CD4-positive, alpha-beta T cell treated with Interleukin-4 for 4 hours (primary cell): ENCODE results near the gene RAB17.

ENCODE experiments used
- DNase-seq: peaks from one replicate; pipeline ENCODE4 v3.0.0-alpha.2; 2020

Gene RAB17, protein sequence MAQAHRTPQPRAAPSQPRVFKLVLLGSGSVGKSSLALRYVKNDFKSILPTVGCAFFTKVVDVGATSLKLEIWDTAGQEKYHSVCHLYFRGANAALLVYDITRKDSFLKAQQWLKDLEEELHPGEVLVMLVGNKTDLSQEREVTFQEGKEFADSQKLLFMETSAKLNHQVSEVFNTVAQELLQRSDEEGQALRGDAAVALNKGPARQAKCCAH

DNA sequence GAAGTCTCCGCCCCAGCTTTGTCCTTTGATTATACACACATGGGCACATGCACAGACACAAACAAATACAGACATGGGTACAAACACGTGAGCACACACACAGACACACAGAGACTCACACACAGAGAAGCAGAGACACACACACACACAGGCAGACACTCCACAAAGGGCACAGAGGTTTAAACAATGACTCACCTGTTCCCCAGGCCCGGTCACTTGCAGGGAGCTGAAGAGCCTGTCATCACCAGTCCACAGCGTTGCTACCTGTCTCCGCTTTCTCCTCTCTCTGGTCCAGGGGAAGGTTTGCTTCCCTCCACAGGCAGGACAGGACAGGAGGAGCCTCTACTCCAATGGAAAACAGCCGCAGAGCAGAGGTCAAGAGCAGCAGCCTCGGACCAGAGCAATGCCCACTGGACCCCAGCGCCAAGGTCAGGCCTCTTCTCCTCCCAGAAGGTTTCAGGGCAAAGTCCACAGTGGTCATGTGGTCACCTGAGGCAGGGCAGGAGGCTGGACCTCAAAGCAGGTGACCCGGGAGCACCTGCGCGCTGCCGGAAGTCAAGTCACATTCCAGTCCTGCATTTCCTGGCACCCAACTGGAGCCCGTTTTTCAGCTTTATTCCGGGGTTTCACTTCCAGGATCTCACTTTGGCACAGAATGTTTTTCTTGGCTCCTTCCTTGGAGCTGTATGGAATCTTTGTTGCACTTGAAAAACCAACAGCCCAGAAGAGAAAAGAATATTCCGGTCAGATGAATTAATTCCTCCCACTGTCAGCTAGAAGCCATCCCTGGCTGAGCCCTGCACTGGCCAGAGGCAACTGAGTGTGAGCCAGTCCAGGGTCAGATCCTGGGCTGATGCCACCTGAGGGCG is at the start of gene RAB17:
Gene RAB17 (minus strand): TSS at position 463 of the 869 bp plus-strand sequence. CDS start 4,580 bp downstream, outside the sequence.
- no peak for DNase-seq

GRCh38 chr2:237639836-237640220 is 49.3 kb upstream of the RAB17 start:
- no peak for DNase-seq

DNA sequence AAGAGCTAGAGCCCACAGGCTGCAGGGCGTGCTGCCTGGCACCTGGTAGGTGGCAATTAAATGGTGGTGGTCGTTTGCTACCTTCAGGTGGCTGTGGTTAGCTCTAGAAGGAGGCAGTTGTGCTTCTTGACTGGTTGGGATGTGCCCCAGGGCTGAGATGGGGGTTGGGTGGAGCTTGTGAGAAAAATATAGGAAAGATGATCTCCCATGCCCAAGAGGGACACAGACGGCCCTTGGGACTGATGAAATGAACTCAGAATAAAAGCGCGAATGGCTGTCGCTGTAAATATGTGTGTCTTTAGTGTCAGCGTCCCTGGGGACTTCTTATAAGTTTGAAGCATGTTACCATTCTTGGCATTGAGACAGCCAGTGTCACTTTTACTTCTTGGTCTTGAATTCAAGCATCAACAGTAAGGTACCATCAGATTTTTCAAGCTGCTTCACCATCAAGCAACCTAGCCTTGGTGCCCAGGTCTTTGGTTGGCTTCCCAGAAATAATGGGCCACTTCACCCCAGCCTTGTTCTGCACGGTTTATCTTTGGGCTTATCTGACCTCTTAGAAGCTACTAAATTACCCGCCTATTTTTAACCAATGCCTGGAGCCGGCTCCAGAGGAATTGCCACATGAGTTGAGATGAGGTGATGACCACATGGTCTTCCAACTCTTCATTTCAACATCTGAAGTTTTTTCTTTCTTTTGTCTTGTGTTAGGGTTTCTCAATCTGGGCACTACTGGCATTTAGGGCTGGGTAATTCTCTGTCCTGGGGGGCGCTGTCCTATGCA is 48.7 kb upstream of the RAB17 start:
- DNase-seq = no peak

- no peak for DNase-seq
Observed at GRCh38 chr2:237638176-237638575, 47.6 kb upstream of the RAB17 start.

DNA sequence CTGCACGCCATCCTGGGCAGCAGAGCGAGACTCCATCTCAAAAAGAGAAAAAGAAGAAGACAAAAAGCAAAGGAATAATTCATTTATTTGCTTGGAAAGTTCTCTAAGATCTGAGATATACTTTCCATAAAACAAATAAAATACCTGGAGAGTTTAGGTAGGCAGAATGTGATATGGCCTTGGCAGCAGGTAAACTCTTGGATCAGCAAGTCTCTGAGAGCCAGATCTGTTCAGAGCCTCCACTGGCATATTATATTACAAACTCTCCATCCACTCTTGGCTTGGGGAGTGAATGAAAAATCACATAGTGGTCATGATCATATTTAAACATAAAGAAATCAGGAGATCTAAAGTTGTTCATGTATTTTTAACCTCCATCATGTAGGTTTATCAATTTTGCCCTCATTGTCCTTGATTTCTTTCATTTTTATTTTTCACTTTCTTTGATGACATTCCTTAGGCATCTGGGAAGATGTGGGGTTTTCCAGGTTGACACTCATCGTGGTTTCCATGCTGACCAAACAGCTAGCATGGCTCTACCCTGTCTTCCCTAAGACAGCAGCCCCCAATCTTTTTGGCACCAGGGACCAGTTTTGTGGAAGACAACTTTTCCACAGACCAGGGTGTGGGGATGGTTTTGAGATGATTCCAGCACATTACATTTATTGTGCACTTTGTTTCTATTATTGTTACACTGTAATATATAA is 47.0 kb upstream of the RAB17 start:
- no peak for DNase-seq

DNA sequence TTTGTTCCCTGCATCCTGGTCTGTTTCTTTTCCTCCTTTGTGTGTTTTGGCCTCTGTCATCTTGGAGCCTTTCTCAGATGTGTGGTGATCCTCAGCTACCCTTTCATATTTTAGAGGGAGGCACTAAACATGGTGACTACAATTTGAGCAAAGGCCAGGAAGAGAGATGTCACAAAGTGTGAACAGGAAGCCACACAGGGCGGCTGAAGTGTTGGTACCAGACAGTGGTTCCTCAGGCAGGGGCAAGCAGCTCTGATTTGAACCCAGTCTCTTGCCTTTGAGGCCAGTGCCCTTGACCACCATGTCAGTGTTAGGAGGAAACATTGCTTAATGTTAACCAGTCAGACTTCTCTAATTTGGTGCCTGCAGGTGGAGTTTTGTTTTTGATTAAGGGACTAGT is 46.0 kb upstream of the RAB17 start:
- DNase-seq = no peak

GRCh38 chr2:237633061-237633561 is 42.6 kb upstream of the RAB17 start:
- DNase-seq = no peak

DNA sequence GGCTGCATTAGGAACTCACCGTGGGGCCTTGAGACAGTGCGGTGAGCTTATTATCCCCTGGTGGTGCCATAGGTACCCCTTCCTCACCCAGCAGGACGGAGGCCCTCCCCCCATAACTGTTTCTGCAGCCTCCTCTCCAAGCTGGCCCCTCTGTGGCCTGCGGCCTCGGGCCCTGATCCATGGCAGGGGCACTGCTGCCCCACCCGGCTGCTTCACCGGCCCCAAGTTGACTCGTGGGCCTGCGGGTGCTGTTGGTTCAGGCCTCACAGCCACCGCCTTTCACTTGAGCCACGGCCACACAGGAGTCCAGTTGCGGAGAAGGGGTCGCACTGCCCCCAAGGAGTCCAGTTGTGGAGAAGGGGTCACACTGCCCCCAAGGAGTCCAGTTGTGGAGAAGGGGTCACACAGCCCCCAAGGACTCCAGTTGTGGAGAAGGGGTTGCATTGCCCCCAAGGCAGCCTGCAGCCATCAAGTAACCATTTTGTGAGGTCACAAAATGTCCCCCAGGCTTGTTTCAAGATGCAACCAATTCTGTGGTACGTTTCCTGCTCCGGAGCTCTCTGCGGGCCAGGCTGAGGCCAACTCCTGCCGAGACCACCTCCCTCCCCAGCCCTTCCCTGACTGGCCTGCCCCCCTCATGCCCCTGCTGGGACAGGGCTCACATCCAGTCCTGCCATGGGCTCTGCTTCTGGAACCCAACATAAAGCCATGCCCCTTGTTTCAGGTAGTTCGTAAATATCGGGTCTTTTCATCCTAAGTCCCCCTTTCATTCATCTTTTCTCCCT is 41.5 kb upstream of the RAB17 start:
- DNase-seq = no peak

DNA sequence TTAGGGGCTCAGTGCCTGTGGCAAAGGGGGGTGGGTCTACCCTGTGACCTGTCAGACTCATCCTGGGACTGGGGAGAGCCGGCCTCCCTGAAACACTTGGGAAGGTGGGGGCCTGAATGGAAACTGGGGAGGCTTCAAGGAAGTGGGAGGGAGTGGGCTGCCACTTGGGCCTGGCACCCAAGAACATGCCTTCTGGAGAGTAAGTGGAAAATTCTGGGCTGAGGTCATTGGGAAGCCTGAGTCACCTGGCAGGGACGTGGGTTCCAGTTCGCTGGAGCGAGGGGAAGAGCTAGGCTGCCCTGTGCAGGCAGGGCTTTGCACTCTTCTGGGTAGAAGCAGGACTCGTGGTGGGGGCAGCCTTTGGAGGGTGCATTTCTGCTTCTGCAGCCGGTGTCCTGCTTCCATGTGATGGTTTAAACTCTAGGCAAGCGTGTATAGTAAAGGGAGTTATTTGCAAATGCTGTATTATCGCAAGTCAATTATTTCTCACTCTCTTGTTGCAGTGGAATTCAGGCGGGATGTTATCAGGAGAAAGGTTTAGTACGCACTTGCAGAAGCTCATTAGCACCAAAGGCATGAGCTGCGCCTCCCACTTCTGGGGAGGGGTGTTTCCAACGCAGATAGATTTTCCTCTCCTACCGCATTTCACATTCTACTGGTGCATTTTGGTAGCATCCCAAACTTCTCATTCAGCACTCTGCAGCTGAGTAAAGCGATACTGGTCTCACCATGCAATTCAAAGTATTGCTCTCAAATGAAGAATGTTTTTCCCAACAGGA is 40.7 kb upstream of the RAB17 start:
- DNase-seq = no peak

DNA sequence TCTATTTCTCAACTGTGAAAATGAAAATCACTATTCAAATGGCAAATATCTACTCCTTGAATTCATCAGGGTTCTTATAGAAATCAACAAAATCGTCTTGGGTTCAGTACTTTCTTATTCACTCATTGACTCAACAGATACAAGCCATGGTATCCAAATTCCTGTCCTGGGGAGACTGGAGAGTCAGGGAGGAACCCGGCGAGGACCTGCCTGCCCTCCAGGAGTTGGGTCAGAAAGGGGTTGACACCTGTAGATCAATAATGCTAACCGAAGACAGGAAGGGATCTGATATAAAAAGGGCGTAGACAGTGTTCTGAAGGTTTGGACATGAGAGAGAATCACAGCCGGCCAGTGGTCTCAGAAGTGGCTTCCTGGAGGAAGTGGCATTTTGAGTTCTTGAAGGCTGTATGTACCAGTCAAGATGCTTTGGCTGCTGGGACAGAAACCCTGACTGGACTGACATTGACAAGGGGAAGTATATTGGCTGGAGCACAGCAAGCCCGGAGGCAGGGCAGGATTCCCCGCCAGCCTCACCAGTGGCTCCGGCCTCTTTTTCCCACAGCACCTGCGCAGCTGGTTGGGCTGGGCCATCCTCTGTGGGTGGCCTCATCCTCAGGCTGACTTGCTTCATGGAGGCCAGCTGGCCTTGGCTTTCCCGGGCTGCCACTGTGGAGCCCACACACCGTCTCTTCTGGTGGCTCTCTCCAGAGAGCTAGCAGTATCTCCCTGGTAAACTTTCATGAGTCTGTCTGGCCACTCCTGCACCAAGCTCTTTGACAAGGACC is 39.9 kb upstream of the RAB17 start:
- DNase-seq = no peak

GRCh38 chr2:237629739-237630138 is 39.2 kb upstream of the RAB17 start:
- DNase-seq = no peak

- DNase-seq = no peak
Observed at GRCh38 chr2:237629188-237629534, 38.6 kb upstream of the RAB17 start.

DNA sequence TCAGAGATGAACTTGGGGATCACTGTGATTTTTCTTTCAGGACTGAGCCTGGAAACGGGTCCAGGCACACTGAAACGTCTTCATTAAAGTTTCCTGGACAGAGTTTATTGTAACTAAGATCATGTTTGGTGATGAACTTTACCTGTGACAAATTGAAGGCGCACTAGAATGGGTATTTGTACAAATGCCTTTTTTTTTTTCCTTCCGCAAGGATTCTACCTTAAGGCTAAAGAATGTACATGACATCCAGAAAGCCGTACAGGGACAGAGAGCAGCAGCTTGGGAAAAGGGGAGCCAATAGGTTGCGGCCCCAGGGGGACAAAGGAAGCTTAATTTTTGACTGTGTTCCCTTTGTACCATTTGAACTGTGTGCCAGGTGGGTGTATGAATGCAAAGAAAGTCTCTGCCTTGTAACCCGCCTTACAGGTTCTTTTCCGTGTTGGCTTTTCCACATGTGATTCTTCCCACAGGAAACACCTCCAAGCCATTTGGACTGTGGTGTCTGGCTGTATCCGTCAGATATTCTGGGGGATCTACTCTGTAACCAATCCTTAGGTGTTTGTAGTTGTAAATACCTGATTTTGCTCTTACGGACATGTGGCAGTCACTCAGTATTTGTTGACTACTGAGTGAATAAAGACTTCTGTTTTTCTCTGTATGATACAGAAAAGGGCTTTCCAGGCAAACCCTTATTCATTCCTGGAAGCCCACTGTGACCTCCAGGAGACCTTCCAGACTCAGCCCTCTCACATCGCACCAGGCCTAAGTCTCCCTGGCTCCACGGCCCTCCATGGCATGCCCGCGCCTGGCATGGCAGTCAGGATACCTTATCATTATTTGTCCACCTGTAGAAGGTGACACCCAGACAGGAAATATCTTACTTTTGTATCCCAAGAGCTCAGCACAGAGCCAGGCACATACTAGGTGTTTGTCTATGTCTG is 38.0 kb upstream of the RAB17 start:
- no peak for DNase-seq

DNA sequence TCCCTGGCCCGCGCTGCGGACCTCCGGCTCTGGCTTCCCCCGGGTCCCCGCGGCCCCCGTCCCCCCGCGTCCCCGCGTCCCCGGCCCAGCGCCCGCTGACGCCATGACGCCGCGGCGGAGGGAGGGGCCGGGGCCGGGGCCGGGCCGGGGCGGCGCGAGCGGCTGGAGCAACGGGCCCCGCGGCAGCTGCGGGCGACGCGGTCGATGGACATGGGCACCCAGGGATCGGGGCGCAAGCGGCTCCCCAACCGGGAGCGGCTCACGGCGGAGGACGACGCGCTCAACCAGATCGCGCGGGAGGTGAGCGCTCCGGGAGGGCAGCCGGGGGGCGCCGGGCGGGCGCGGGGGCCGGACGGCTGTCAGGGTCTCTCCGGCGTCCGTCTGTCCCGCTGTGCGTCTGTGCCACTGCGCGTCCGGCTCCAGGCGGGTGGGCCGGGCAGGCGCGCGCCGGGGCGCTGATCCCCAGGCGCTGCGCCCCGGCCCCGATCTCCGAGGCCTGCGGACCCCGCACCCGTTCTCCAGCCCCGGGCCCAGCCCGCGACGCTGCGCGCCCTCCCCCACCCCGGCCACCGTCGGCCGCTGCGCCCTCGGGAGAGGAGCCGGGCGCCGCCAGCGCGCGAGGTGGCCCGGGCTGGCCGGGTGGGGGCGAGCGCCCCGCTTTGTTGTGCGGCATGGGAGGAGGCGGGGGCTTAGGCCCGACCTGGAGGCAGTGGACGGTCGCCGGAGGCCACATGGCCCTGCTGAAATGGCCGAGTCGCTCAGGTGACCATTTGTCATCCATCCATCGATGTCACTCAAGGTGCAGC is 37.1 kb upstream of the RAB17 start, which contains the start of gene LRRFIP1:
Gene LRRFIP1 (plus strand): TSS at position 147 of the 806 bp plus-strand sequence. CDS start 58 bp downstream, at position 205.
- DNase-seq = no peak

GRCh38 chr2:237626813-237627440 is 36.4 kb upstream of the RAB17 start:
- no peak for DNase-seq

- no peak for DNase-seq
Observed at GRCh38 chr2:237625777-237626176, 35.2 kb upstream of the RAB17 start.

DNA sequence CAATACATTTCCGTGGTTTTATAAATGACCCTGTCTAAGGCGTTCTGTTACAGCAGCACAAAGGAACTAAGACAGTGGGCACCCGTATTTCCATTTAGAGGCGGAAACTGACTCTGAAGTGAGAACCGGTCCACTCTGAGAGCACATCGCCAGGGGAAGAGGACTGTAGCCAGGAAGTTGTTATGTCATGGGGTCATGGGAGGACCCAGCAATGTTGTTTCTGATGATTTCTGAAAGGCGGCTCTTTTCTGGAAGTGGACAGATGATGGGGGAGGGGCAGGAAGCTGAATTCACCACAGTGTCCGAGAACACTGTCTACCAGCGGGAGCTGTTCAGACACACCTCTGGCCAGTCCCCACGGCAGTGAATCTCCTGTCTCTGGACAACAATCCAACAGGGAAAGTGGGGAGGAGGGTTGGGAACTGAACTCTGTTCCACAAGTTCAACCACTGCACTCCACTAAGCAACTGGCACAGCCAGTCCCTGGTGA is 34.7 kb upstream of the RAB17 start:
- DNase-seq = no peak
